IMR-90 (cell line): ENCODE measurements around the gene ELL. TPM values are rescaled to one million over a fixed set of nuclear protein-coding genes. Genes with fewer than 3 reads are reported as not detected.

ENCODE experiments used
- ATAC-seq: fragments of 200-7000 bp; cut with Tn5 transposase; 2 replicates; pipeline ENCODE4 v1.9.1; 2020; ENCODE audit warnings: low read depth, mild to moderate bottlenecking, moderate library complexity
- BruUV-seq: library from RNA; stranded (reverse); fragments of 400-500 nt; replicated peaks from 2 replicates; lab custom pipeline; 2021; lab: Mats Ljungman, UMichigan
- CTCF ChIA-PET: fragments of 300-600 bp; formaldehyde crosslinking; extraction: SDS; loops from one replicate; lab custom pipeline; 2021; ENCODE audit warnings: antibody characterized with exemption; lab: Yijun Ruan, JAX
- POLR2A ChIA-PET: fragments of 300-600 bp; sonication (Branson Sonifier 250); formaldehyde crosslinking; loops from one replicate; lab custom pipeline; 2022; ENCODE audit warnings: antibody characterized with exemption; ENCODE audit not compliant: unreplicated experiment; lab: Charles Lee
- DNase-seq: peaks from one replicate; pipeline ENCODE4 v3.0.0; 2013
- H2AFZ ChIP-seq: replicated peaks from 2 replicates; pipeline ENCODE3; 2013; ENCODE audit warnings: low read length, mild to moderate bottlenecking; ENCODE audit not compliant: poor library complexity
- H2AK5ac ChIP-seq: 2 replicates; pipeline ENCODE4 v1.6.1; 2013; ENCODE audit warnings: low read depth, low read length, inconsistent platforms
- H2AK9ac ChIP-seq: replicated peaks from 2 replicates; pipeline ENCODE3; 2013; ENCODE audit warnings: mild to moderate bottlenecking, low read depth, low read length, moderate library complexity; ENCODE audit not compliant: poor library complexity
- H2BK120ac ChIP-seq: 2 replicates; pipeline ENCODE4 v1.6.1; 2013; ENCODE audit warnings: low read depth, low read length, inconsistent platforms
- H2BK15ac ChIP-seq: 3 replicates; pipeline ENCODE4 v1.6.1; 2013; ENCODE audit warnings: low read depth, low read length, inconsistent platforms
- H2BK20ac ChIP-seq: 2 replicates; pipeline ENCODE4 v1.6.1; 2013; ENCODE audit warnings: low read depth, mild to moderate bottlenecking, inconsistent platforms, low read length, moderate library complexity
- H2BK5ac ChIP-seq: 2 replicates; pipeline ENCODE4 v1.6.1; 2013; ENCODE audit warnings: mild to moderate bottlenecking, low read depth, low read length, inconsistent platforms; ENCODE audit not compliant: poor library complexity, severe bottlenecking
- H3K14ac ChIP-seq: replicated peaks from 2 replicates; pipeline ENCODE4 v1.6.1; 2013; ENCODE audit warnings: low read depth, low read length, inconsistent platforms
- H3K18ac ChIP-seq: 2 replicates; pipeline ENCODE4 v1.6.1; 2013; ENCODE audit warnings: low read depth, low read length, control low read depth
- H3K23ac ChIP-seq: 2 replicates; pipeline ENCODE4 v1.6.1; 2013; ENCODE audit warnings: low read depth, low read length, inconsistent platforms
- H3K27ac ChIP-seq: 2 replicates; pipeline ENCODE4 v1.5.1; 2013; ENCODE audit warnings: mild to moderate bottlenecking, control low read depth, low read length; ENCODE audit not compliant: insufficient read depth
- H3K27me3 ChIP-seq: 2 replicates; pipeline ENCODE4 v1.6.1; 2013; ENCODE audit warnings: low read length; ENCODE audit not compliant: control insufficient read depth, insufficient read depth
- H3K36me3 ChIP-seq: 2 replicates; pipeline ENCODE4 v1.6.1; 2013; ENCODE audit warnings: low read length, mixed read lengths; ENCODE audit not compliant: control insufficient read depth, insufficient read depth
- H3K4ac ChIP-seq: 2 replicates; pipeline ENCODE4 v1.6.1; 2013; ENCODE audit warnings: low read depth, low read length, inconsistent platforms
- H3K4me1 ChIP-seq: 2 replicates; pipeline ENCODE4 v1.6.1; 2013; ENCODE audit warnings: low read length, mixed read lengths; ENCODE audit not compliant: control insufficient read depth, insufficient read depth
- H3K4me2 ChIP-seq: 2 replicates; pipeline ENCODE4 v1.6.1; 2013; ENCODE audit warnings: low read depth, mild to moderate bottlenecking, control low read depth, low read length, moderate library complexity
- H3K4me3 ChIP-seq: 2 replicates; pipeline ENCODE4 v1.5.1; 2013; ENCODE audit warnings: low read depth, mild to moderate bottlenecking, control low read depth, low read length, moderate library complexity; ENCODE audit not compliant: insufficient read depth
- H3K56ac ChIP-seq: 2 replicates; pipeline ENCODE4 v1.6.1; 2013; ENCODE audit warnings: low read length, inconsistent platforms; ENCODE audit not compliant: insufficient read depth; ENCODE audit errors: extremely low read depth
- H3K79me1 ChIP-seq, 2 experiments: 2 replicates each; pipeline ENCODE4 v1.6.1; 2013; ENCODE audit warnings: low read length in 2 of 2, inconsistent platforms in 1 of 2, low read depth in 1 of 2
- H3K9ac ChIP-seq: 2 replicates; pipeline ENCODE4 v1.6.1; 2013; ENCODE audit warnings: low read depth, low read length, control low read depth
- H3K9me1 ChIP-seq: 2 replicates; pipeline ENCODE4 v1.6.1; 2013; ENCODE audit warnings: low read length, inconsistent platforms; ENCODE audit not compliant: insufficient read depth
- H3K9me3 ChIP-seq: 2 replicates; pipeline ENCODE4 v1.6.1; 2013; ENCODE audit warnings: low read length; ENCODE audit not compliant: control insufficient read depth, insufficient read depth
- H4K20me1 ChIP-seq: 2 replicates; pipeline ENCODE4 v1.6.1; 2013; ENCODE audit warnings: low read length, inconsistent platforms; ENCODE audit not compliant: insufficient read depth
- H4K5ac ChIP-seq: 2 replicates; pipeline ENCODE4 v1.6.1; 2013; ENCODE audit warnings: mild to moderate bottlenecking, low read depth, low read length, control low read depth
- H4K8ac ChIP-seq, 2 experiments: 2 replicates each; pipeline ENCODE4 v1.6.1; 2013; ENCODE audit warnings: low read depth in 2 of 2, low read length in 2 of 2, control low read depth in 1 of 2, inconsistent platforms in 1 of 2
- H4K91ac ChIP-seq: 2 replicates; pipeline ENCODE4 v1.6.1; 2013; ENCODE audit warnings: low read depth, low read length, inconsistent platforms; ENCODE audit not compliant: insufficient read depth
- BHLHE40 ChIP-seq: fragments of 150-350 bp; IDR thresholded peaks from 2 replicates; pipeline ENCODE4 v1.6.1; 2016; ENCODE audit warnings: mild to moderate bottlenecking, low read depth, low read length
- CEBPB ChIP-seq: IDR thresholded peaks from 2 replicates; pipeline ENCODE4 v1.6.1; 2012; ENCODE audit warnings: low read depth, low read length, improper control_type of control experiment
- CHD1 ChIP-seq: IDR thresholded peaks from 2 replicates; pipeline ENCODE4 v1.6.1; 2012; ENCODE audit warnings: low read depth, low read length, improper control_type of control experiment
- CTCF ChIP-seq: conservative IDR thresholded peaks from 2 replicates; pipeline ENCODE4 v1.5.1; 2012; ENCODE audit warnings: mild to moderate bottlenecking, low read depth, low read length, improper control_type of control experiment
- FOS ChIP-seq: fragments of 150-350 bp; IDR thresholded peaks from 2 replicates; pipeline ENCODE4 v1.6.1; 2016; ENCODE audit warnings: low read depth, low read length
- MAFK ChIP-seq: IDR thresholded peaks from 2 replicates; pipeline ENCODE4 v1.6.1; 2012; ENCODE audit warnings: low read depth, low read length, improper control_type of control experiment
- MAZ ChIP-seq: IDR thresholded peaks from 2 replicates; pipeline ENCODE4 v1.6.1; 2012; ENCODE audit warnings: low read depth, mild to moderate bottlenecking, low read length, improper control_type of control experiment, moderate library complexity, borderline replicate concordance
- NFE2L2 ChIP-seq: fragments of 150-350 bp; IDR thresholded peaks from 2 replicates; pipeline ENCODE4 v1.6.1; 2016; ENCODE audit warnings: low read depth, mild to moderate bottlenecking, low read length
- POLR2A ChIP-seq: IDR thresholded peaks from 2 replicates; pipeline ENCODE4 v1.6.1; 2012; ENCODE audit warnings: mild to moderate bottlenecking, low read depth, low read length
- RAD21 ChIP-seq: IDR thresholded peaks from 2 replicates; pipeline ENCODE4 v1.6.1; 2012; ENCODE audit warnings: low read length, improper control_type of control experiment
- RCOR1 ChIP-seq: IDR thresholded peaks from 2 replicates; pipeline ENCODE4 v1.6.1; 2012; ENCODE audit warnings: mild to moderate bottlenecking, low read length, improper control_type of control experiment; ENCODE audit not compliant: insufficient replicate concordance
- SMC3 ChIP-seq: fragments of 150-350 bp; IDR thresholded peaks from 2 replicates; pipeline ENCODE4 v1.6.1; 2016; ENCODE audit warnings: low read depth, mild to moderate bottlenecking, antibody characterized with exemption, low read length, moderate library complexity
- USF2 ChIP-seq: fragments of 150-350 bp; IDR thresholded peaks from 2 replicates; pipeline ENCODE4 v1.6.1; 2017; ENCODE audit warnings: mild to moderate bottlenecking, antibody characterized with exemption, low read length, low read depth
- WGBS, 2 experiments: methylation state at CpG; one replicate each; pipeline versions ENCODE4 v1.1.5 to v1.1.7; 2013; ENCODE audit warnings: missing lambda C conversion rate in 2 of 2; ENCODE audit not compliant: insufficient read length in 1 of 2; ENCODE audit errors: extremely low coverage in 2 of 2; 5-methylcytosine and 5-hydroxymethylcytosine counted together
- dilution Hi-C: fragments of 300-500 bp; cut with HindIII; formaldehyde crosslinking; loops from one replicate; pipeline ENCODE4 v1.14.3; 2018; ENCODE audit warnings: low sequenced_read_pairs; ENCODE audit not compliant: unreplicated experiment
- in situ Hi-C: fragments of 300-500 bp; cut with MboI; formaldehyde crosslinking; loops from 3 replicates; pipeline ENCODE4 v1.14.3; 2019; ENCODE audit warnings: low sequenced_read_pairs, inconsistent platforms, mixed read lengths
- intact Hi-C: fragments of 100-400 bp; cut with micrococcal nuclease; formaldehyde crosslinking; loops from 2 replicates; pipeline ENCODE4 v1.10.0; 2022
- polyA plus RNA-seq, 3 experiments: library from polyadenylated mRNA; depleted of rRNA; stranded (reverse); fragments of >200 nt; gene quantifications; 2 replicates each; pipeline ENCODE4 v1.2.3, GENCODE V29; 2012; ENCODE audit warnings: low replicate concordance in 1 of 3
- total RNA-seq: library from RNA; depleted of rRNA; stranded (reverse); fragments of >200 nt; gene quantifications from 2 replicates; pipeline ENCODE4 v1.2.3, GENCODE V29; 2012

ELL gene
- total and polyA plus RNA-seq, 2 of the 4 experiments (the other 2 are of a cell fraction) = 6.3 to 13.1 TPM

GRCh38 chr19:18446145-18446810 is 75.6 kb downstream of the ELL start:
- no TSS peak for BruUV-seq
- no peak overlapping the region for H4K8ac ChIP-seq
- H3K23ac ChIP-seq = no peak overlapping the region
- no peak overlapping the region for H2AK5ac ChIP-seq
- H3K79me1 ChIP-seq = peaks cover 15 to 58% of the 10 kb centered on the region in 2 experiments
- no peak overlapping the region for H3K27ac ChIP-seq
- no peak overlapping the region for H2BK120ac ChIP-seq
- no peak overlapping the region for H2BK20ac ChIP-seq
- no peak overlapping the region for H2BK15ac ChIP-seq
- no peak overlapping the region for H3K4me2 ChIP-seq
- H4K20me1 ChIP-seq = peaks cover 49% of the 10 kb centered on the region
- DNase-seq (no peak), ATAC-seq (no peak)
- peaks cover 9% of the 10 kb centered on the region; the same call in 1 of the 2 replicates for H3K9me1 ChIP-seq
- no peak overlapping the region for H3K56ac ChIP-seq
- TF ChIP-seq SMC3 (no peak), CEBPB (no peak), FOS (no peak), RCOR1 (no peak), BHLHE40 (no peak), CTCF (no peak), NFE2L2 (no peak), MAZ (no peak), RAD21 (no peak), POLR2A (no peak), MAFK (no peak), USF2 (no peak), CHD1 (no peak)
- in situ Hi-C loops = no loop called here
- H3K4ac ChIP-seq = no peak overlapping the region
- H3K14ac ChIP-seq = no peak overlapping the region
- H2AK9ac ChIP-seq = no peak overlapping the region
- CTCF ChIA-PET = no interaction called here
- H3K36me3 ChIP-seq = peaks cover 65% of the 10 kb centered on the region
- no peaks in the 10 kb centered on the region for H3K9me3 ChIP-seq
- H4K91ac ChIP-seq = no peak overlapping the region
- no peak overlapping the region for H2BK5ac ChIP-seq
- intact Hi-C loops = no loop called here
- no peak overlapping the region for H2AFZ ChIP-seq
- no peaks in the 10 kb centered on the region for H3K27me3 ChIP-seq
- POLR2A ChIA-PET = no interaction called here
- H3K9ac ChIP-seq = no peak overlapping the region
- H3K4me1 ChIP-seq = peaks cover 2% of the 10 kb centered on the region
- no peak overlapping the region for H4K5ac ChIP-seq
- 91% methylated on average over 29 of the region's 34 CpGs; no CpG with 5 or more reads in 1 of the 2 experiments for WGBS, 2 experiments
- H3K18ac ChIP-seq = no peak overlapping the region
- H3K4me3 ChIP-seq = no peak overlapping the region
- dilution Hi-C loops = no loop called here
